GM18861 (cell line): Measurements from ENCODE around the gene ZNF335.
"Not testable (repeated sequence)": the region's sequence is repeated elsewhere in the genome, so short reads cannot be mapped to it uniquely, and the experiment has no call there.

Source experiments
- ATAC-seq: cut with Tn5 transposase; IDR thresholded peaks from one replicate; pipeline ENCODE4 v1.9.1; 2021; ENCODE audit not compliant: unreplicated experiment

The ZNF335 gene

DNA sequence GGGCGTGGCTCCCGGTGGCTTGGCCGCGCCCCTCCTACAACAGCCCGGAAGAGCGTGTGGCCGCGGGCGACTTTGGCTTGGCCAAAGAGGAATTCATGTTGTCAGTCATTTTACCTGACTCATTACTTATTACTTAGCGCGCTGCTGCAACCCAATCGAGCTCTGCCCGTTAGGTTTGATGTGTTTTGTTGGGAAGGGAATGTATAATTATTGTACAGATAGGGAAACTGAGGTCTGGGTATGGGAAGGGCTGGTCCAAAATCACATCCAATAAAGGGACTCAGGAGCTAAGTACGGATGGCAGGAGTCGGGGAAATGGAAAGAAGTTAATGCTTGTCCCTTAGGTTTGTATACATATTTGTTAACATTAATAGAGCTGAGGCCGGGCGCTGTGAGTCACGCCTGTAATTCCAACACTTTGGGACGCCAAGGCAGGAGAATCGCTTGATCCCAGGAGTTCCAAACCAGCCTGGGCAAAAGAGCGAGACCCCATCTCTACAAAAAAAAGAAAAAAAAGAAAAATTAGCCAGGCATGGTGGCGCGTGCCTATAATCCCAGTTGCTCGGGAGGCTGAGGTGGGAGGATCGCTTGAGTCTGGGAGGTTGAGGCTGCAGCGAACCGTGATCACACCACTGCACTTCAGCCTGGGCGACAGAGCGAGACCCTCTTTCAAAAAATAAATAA lies 639 bp upstream of the ZNF335 start:
- ATAC-seq = no peak

DNA sequence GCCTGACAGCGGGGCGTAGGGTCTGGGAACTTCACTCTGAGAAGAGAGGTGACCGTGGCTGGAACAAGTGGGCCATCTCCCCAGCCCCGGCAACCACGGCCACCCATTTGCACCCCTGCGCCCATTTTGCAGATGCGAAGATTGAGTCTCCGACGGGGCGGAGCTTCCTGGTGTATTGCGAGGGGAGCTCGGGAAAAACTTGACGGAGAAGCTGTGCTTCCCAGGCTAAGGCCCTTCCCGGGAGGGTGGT lies 653 bp downstream of the ZNF335 start:
- ATAC-seq = peak; percentile 13

DNA sequence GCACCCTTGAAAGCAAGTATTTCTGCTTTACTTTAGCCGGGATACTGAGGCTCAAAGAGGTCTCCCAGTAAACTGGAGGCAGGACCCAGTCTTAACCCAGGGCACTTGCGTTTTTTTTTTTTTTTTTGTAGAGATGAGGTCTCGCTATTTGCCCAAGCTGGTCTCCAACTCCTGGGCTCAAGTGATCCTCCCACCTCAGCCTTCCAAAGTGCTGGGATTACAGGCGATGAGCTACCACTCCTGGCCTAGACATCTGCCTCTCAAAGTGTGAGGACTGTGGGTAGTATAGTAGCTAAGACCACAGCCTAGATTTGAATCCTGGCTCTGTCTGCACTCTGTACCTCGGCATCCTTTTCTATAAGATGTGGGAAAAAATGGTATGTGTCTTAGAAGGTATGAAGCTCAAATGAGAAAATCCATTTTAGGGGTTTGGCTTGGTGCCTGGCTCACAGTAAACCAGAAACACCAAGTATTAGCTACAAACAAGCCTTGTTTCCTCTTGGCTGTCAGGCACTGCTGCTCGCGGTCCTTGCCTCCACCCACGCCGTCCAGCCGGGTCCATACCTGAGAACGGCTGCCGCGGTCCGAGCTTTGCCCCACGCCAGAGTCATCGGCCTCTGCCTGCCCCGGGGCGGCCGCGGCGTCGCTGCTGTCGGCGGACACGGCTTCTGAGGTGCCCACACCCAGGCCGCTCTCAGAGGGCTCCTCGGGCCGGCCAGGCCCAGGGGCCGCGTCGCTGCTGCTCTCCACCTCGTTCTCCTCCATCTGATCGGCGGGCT lies 1.2 kb downstream of the ZNF335 start:
- no peak for ATAC-seq

DNA sequence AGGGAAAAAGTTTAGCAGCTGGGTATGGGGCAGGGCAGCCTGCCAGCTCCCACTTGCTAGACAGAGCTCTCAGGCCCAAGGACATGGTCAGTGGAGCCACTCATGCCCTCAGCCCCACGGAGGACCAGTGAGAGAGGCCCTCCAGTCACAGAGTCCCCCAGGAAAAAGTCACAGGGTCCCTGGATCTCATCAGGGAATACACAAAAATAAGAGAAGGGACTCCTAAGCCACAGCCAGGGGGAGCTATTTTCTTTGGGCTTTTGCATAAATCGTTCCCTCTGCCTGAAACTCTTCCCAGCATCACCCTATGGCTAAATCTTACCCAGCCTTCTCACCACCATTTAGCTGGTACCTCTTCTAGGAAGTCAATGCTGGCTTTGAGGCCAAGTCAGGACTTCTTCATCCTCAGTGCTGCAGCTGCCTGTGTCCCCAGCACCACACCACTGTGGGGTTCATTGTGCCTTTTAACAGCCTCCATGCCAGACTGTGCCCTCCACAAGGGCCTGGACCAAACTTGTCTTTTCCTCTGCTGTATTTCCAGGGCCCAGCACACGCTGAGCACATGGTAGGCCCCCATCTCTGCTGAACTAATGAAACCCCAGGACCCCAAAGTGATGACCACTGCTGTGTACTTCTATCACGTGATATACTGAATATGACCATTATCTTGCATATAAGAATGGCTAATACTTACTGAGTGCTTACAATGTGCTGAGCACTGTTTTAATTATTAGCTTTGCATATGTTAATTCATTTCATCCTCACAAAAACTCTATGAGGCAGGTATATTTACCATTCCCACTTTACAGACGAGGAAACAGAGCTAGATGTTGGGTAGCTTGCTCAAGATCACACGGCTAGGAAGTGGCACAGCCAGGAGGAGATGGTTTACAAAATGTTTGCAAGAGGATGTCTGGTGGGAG lies 2.0 kb downstream of the ZNF335 start:
- ATAC-seq = no peak

DNA sequence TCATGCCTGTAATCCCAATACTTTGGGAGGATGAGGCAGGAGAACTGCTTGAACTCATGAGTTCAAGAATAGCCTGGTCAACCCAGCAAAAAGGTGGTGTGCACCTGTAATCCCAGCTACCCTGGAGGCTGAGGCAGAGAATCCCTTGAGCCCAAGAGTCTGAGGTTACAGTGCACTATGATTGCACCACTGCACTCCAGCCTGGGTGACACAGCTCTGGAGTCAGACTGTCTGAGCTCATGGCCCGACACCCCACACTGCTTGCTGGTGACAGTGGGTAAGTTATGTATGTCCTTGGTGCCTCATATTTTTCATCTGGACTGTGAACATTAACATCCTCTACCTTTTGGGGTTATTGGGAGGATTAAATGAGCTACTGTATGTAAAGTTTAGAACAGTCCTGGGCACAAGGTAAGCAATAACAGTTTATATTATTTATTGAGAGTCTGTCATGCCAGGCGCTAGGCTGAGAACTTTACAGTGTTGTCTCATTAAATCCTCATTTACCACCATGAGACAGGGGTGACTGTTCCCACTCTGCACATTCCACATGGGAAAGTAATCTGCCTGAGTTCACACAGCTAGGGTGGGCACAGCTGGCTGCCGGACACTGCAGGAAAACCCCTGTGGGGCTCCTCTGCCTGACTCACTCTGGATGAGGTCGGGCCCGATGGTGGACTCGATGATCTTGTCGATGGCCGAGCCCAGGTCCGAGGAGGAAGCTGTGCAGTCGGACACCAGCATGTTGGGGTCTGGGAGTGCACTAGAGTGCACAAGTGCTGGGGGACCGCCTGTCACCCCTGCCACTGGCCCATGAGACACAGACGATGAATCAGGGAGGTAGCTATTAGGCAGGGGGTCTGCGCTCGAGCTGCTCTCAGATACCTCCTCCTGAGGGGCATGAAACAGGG lies 2.9 kb downstream of the ZNF335 start:
- ATAC-seq = no peak

DNA sequence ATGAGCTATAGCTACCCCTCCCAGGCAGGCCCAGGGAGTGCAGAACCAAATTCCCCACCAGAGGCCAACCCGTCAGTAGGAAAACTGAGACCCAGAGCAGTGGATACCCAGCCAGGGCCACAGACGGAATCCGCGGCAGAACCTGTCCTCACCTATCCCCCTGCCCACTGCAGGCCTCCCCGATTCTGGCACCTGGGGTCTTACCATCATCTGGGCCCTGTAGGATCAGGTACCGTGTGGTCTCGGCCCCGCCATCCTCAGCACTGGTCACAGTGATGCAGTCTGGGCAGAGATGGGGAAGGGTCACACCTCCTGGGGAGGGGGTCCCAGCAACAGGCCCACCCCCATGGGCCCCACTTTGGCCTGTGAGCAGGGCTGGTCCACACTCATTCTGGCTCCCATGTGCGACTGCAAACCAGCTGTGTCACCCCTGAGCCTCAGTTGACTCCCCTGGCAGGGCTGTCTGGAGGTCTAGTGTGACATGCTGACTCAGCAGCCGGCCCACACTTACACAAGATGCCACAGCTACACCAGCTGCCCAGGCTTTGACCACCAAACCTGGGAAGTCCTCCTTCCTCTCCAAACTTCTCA lies 3.8 kb downstream of the ZNF335 start:
- ATAC-seq = no peak

DNA sequence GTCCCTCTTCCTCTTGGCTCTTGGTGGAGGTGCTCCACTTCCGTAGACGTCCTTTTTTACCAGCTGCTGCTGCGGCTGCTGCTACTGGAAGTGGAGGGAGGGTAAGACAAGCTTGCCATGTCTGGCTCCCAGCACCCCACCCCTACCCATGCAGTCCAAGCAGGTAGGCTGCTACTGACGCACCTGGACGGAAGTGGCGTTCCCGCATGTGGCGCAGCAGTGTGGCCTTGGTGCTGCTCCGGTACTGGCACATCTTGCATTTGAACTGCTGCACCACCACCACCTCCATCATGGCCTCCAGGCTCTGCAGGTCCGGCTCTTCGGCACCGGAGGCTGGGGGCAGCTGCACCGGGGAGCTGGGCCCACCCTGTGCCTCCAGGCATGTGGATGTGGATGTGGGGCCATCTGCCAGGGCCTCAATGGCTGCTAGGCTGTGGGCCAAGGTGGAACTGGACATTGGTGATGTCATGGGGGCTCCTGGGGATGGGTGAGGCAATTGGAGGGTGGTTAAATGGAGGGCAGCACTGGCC lies 4.4 kb downstream of the ZNF335 start:
- no peak for ATAC-seq

DNA sequence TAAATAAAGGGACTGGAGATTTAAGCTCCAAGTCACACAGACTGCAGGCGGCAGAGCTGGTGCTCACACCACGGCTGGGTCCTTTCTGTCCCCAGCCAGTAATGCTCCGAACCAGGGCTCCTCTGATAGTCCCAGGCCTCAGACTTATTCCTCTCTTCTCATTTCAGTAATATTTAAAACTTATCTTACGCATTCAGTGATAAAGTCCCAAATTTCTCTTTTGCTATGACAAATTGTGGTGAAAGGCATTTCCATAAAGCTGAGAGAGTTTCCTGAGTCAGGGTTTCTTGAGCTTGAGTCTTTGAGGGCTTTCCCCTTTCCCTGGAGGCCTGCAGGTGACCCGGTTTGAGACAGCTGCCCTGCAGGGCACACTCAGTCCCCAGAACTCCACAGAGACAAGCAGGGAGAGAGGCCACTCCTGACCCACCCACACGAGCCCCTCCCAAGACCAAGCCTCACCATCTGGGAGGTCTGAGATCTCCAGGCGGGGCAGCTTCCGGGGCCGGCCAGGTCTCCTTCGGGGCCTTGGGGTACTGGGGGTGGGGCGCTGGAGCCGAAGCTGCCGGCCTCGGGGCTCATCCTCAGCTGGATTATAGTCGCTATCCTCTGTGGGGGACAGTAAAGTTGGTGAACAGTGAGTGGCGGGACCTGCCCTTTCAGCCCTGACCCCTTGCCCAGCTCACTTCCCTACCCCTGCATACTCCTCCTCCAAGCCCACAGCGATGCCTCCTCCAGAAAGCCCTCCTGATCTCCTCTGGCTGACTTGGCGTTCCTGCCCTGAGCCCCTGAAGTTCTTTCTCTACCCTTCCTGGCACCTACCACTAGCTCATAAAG lies 6.6 kb downstream of the ZNF335 start:
- no peak for ATAC-seq

DNA sequence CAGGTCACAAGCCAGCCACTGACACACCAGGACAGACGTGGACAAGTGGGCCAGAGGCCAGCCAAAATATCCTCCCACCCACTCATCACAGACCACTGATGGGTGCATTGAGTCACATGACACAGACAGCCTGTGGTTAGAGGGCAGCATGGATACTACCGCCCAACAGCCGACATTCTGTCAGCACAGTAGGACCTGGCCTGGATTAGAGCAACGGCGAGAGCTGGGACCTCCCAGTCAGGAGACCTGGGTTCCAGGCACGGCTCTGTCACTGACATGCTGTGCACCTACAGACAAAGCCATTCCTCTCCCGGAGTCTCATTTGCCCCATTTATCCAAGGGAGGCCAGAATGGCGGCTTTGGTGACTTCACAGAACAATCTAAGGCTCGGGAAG lies 8.0 kb downstream of the ZNF335 start:
- ATAC-seq = no peak

DNA sequence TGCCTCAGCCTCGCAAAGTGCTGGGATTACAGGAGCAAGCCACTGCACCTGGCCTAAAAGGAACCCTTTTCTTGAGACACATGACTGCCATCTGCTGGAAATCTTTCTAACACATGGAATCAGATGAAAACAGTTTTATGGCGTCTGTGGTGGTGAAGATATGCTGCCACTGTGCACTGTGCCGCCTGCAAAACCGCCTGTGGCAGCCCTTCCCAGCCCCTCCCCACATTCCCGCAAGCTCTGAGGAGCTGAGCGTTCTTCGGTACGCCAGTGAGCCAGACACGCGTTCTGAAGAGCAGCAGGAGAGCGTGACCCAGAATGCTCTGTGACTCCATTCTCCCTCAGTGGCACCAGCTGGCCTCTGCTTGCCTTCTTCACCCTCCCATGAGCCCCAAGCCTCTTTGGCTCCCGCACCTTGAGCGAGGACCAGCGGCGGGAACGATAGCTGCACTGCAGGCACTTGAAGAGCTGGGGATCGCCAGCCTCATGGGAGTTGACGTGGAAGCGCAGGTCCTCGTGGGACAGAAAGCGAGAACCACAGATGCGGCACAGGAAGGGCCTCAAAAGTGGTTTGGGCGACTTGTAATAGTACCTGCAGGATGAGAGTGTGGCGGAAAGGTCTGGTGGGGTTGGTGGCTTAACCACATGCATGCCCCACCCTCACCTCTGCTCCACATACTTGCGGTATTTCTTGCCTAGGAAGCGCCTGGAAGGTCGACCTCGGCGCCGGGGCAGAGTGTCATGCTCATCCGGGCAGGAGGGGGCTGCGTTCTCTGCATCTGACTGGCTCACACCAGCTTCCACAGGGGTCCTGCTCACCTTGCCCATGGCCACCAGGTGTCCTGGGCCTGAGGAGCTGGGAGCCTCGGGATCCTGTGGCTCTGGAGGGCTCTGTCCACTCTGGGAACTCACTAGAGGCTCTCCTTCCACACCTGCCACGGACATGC lies 8.7 kb downstream of the ZNF335 start:
- ATAC-seq = no peak

DNA sequence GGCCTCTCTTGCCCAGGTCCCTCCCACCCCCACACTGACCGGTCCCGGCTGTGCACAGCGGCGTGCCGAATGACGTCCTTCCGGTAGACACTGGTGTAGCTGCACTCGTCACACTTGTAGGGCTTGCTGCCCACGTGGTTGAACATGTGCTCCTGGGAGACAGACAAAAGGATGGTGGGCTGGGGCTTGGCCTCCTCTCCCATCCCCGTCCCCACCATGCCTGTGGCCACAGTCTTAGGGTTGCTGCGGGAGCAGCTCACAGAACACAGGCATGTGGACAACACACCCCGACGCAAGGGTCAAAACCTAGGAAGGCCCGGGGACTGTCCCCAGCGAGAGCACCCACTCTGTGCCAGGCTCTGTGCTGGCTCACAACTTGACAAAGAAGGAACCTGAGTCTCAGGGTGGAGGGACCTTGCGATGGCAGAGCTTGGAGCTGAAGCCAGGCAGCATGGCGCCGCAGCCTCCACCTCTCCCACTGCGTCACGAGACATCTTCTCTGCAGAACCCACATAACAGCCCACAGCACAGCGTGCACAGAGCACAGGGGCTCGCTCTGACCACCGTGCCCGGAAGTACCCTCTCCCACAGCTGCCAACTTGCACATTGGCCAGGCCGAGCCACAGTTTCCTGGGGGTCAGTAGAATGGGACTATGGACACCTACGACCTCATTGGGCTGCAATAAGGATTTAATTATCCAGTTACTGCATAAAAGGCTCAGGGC lies 9.8 kb downstream of the ZNF335 start:
- no peak for ATAC-seq

DNA sequence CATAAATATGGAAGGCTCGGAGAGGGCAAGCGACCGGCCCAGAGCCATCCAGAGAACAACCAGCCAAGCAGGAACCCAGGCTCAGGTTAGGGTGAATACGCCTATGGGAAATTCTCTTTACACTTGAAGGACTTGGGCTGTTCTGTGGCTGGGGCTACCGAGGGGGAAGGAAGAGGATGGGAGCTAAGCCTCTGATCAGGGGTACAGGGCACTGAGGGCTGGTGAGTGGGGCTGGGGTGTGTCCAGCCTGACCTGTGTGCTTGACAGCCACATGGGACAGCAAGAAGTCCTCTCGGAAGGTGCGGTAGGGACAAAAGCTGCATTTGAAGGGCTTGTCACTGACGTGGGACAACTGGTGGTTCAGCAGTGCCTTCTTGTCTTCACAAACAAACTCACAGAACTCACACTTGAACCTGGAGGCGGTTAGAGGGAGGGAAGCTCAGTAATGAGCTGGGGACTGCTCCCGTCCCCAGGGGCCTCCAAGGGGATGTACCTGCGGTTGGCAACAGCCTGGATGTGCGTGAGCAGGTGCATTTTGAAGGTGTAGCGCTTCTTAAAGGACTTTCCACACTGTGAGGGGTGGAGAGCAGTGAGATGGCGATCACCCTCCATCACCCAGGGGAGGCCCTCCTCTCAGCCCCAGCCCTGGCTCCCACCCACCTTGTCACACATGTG lies 11.9 kb downstream of the ZNF335 start:
- ATAC-seq = no peak

DNA sequence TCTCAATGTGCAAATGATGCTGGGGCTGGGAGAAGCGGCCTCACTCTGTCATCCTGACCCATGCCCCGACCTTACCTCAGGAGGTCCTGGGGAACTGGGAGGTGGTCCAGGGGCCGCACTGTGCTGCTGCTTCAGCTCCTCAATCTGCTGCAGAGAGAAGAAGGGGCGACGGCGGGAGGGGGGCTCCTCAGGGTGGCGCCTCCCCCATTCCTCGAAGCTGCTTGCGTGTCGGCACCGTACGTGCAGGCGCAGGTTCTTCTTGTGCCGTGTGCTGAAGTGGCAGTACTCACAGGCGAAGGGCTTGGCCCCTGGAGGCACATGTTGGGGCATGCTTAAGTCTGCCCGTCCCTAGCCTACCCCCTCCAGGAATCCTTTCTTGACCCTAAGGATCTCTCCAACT lies 12.9 kb downstream of the ZNF335 start:
- no peak for ATAC-seq

DNA sequence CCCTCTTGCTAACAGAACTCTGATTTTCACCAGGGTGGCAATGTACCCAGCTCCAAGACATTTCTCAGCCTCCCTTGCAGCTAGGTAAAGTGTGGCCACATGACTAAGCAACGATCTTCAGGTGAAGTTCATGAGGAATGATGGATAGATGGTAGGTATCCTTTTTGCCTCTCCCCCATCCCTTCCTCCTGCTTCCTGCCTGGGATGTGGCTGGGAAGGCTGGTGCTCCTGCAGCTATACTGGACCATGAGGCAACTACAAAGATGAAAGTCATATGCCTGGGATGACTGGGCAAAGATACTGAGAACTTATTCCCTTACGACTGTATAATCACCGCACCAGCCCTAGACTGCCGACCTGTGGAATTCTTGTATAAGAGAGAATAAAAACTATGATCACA lies 13.4 kb downstream of the ZNF335 start:
- ATAC-seq = no peak

DNA sequence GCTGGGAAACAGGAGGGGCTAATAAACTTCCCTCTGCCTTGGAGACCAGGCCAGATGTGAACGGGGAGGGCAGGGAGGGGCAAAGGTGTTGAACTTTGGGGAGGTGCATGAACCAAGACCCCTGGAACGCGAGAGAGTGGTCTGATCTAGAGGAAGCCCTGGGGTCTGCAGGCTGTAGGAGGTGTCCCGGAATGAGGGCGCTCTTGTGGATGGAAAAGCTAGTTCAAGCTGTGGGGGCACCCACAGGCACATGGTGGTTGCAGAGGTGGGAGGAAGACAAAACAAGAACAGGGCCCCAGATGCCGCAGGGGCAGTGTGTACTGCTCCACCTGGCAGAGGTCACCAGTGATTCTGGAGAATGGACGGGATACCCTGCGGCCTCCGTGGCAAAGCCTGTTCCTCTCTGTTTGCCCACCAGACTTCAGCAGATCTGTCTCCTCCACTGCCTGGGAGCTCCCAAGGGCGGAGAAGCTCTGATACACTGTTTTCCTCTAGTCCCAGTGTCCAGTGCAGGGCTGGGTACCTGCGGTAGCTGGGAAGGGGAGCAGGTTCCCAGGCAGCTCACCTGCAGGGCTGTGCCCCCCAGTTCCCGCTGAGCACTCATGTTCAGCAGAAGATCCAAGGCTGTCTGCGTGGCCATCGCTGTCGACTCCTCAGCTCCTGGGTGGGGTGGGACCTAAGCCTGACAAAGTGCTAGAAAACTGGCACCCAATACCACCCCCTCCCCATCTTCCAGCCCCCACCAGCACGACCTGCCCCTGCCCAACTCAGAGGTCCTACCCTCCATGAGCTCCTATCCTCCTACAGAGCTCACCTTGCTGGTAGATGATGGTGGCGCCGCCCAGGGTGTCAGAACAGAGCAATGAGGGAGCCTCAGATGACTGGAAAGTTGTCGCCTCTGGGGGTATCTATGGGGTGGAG lies 14.7 kb downstream of the ZNF335 start:
- ATAC-seq = no peak

DNA sequence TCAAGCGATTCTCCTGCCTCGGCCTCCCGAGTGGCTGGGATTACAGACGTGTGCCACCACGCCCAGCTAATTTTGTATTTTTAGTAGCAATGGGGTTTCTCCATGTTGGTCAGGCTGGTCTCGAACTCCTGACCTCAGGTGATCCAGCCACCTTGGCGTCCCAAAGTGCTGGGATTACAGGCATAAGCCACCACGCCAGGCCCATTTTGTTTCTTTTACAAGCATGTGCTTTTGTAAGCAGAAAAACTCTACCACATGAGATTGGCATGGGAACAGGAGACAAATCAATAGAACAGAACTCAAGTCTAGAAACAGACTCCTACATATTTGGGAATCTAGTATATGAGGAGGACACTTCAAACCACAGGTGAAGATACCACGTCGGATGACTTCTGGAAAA lies 15.7 kb downstream of the ZNF335 start:
- ATAC-seq = not testable (repeated sequence)
